SK-N-SH treated with all-trans-retinoic acid at 6 μM for 48 hours (cell line): Measurements from ENCODE around the gene SMOC2.

Experiments
- ATAC-seq: fragments of 200-7000 bp; cut with Tn5 transposase; 3 replicates; pipeline ENCODE4 v1.9.1; 2020; ENCODE audit warnings: mild to moderate bottlenecking, moderate library complexity
- ARNTL ChIP-seq: fragments of 450-650 bp; formaldehyde crosslinking; IDR thresholded peaks from 2 replicates; pipeline ENCODE4 v1.5.0; 2020; ENCODE audit warnings: low read depth, mild to moderate bottlenecking, moderate library complexity, borderline replicate concordance
- BACH2 ChIP-seq: fragments of 250-450 bp; sonication (Bioruptor Pico); IDR thresholded peaks from 2 replicates; pipeline ENCODE4 v1.9.0; 2021; ENCODE audit warnings: mild to moderate bottlenecking, borderline replicate concordance
- CSDC2 ChIP-seq: fragments of 250-450 bp; sonication (Bioruptor Pico); IDR thresholded peaks from 2 replicates; pipeline ENCODE4 v1.5.0; 2020; ENCODE audit warnings: mild to moderate bottlenecking, moderate library complexity
- ESRRG ChIP-seq: fragments of 250-450 bp; sonication (Bioruptor Pico); IDR thresholded peaks from 2 replicates; pipeline ENCODE4 v1.6.1; 2021; ENCODE audit warnings: mild to moderate bottlenecking
- GLIS3 ChIP-seq: fragments of 250-450 bp; sonication (Bioruptor Pico); IDR thresholded peaks from 2 replicates; pipeline ENCODE4 v1.5.0; 2020; ENCODE audit warnings: mild to moderate bottlenecking, moderate library complexity
- ISL1 ChIP-seq: fragments of 250-450 bp; sonication (Bioruptor Pico); IDR thresholded peaks from 2 replicates; pipeline ENCODE4 v2.1.2; 2022; ENCODE audit warnings: mild to moderate bottlenecking, moderate library complexity
- OSR1 ChIP-seq: fragments of 250-450 bp; sonication (Bioruptor Pico); IDR thresholded peaks from 2 replicates; pipeline ENCODE4 v1.8.0; 2022; ENCODE audit warnings: moderate library complexity, mild to moderate bottlenecking, inconsistent platforms
- PATZ1 ChIP-seq: fragments of 250-450 bp; sonication (Bioruptor Pico); IDR thresholded peaks from 2 replicates; pipeline ENCODE4 v1.8.0; 2020; ENCODE audit warnings: mild to moderate bottlenecking, moderate library complexity, borderline replicate concordance
- PPARA ChIP-seq: fragments of 250-450 bp; sonication (Bioruptor Pico); IDR thresholded peaks from 2 replicates; pipeline ENCODE4 v1.5.0; 2020; ENCODE audit warnings: mild to moderate bottlenecking, borderline replicate concordance
- RARB ChIP-seq: fragments of 250-450 bp; sonication (Bioruptor Pico); IDR thresholded peaks from 2 replicates; pipeline ENCODE4 v1.8.0; 2021; ENCODE audit warnings: mild to moderate bottlenecking, moderate library complexity
- SNAI2 ChIP-seq: fragments of 250-450 bp; sonication (Bioruptor Pico); IDR thresholded peaks from 2 replicates; pipeline ENCODE4 v1.5.0; 2020; ENCODE audit warnings: mild to moderate bottlenecking, moderate library complexity
- TCF4 ChIP-seq: fragments of 250-450 bp; sonication (Bioruptor Pico); IDR thresholded peaks from 2 replicates; pipeline ENCODE4 v1.8.0; 2021; ENCODE audit warnings: mild to moderate bottlenecking, moderate library complexity, borderline replicate concordance
- TOX ChIP-seq: fragments of 250-450 bp; sonication (Bioruptor Pico); IDR thresholded peaks from 2 replicates; pipeline ENCODE4 v1.8.0; 2021; ENCODE audit warnings: mild to moderate bottlenecking, moderate library complexity, borderline replicate concordance
- ZC3H10 ChIP-seq: fragments of 250-450 bp; sonication (Bioruptor Pico); IDR thresholded peaks from 2 replicates; pipeline ENCODE4 v1.5.1; 2021; ENCODE audit warnings: mild to moderate bottlenecking, moderate library complexity
- ZFP3 ChIP-seq: fragments of 250-450 bp; sonication (Bioruptor Pico); IDR thresholded peaks from 2 replicates; pipeline ENCODE4 v1.5.0; 2020; ENCODE audit warnings: mild to moderate bottlenecking, moderate library complexity
- ZFP30 ChIP-seq: fragments of 450-650 bp; formaldehyde crosslinking; IDR thresholded peaks from 2 replicates; pipeline ENCODE4 v1.5.0; 2022; ENCODE audit warnings: mild to moderate bottlenecking, moderate library complexity
- ZNF565 ChIP-seq: fragments of 450-650 bp; formaldehyde crosslinking; conservative IDR thresholded peaks from 2 replicates; pipeline ENCODE4 v1.5.0; 2020; ENCODE audit warnings: low read depth, mild to moderate bottlenecking, moderate library complexity
- ZNF70 ChIP-seq: fragments of 450-650 bp; formaldehyde crosslinking; IDR thresholded peaks from 2 replicates; pipeline ENCODE4 v1.5.0; 2020; ENCODE audit warnings: mild to moderate bottlenecking, moderate library complexity
- ZNF8 ChIP-seq: fragments of 450-650 bp; formaldehyde crosslinking; IDR thresholded peaks from 2 replicates; pipeline ENCODE4 v1.5.0; 2020; ENCODE audit warnings: mild to moderate bottlenecking, moderate library complexity
- TF ChIP-seq, protein P1 (sequence below): fragments of 250-450 bp; sonication (Bioruptor Pico); IDR thresholded peaks from 2 replicates; pipeline ENCODE4 v1.5.1; 2021; ENCODE audit warnings: mild to moderate bottlenecking, moderate library complexity
- TF ChIP-seq, protein P2 (sequence below): fragments of 250-450 bp; sonication (Bioruptor Pico); IDR thresholded peaks from 2 replicates; pipeline ENCODE4 v1.5.1; 2020; ENCODE audit warnings: low read depth, mild to moderate bottlenecking, moderate library complexity
- TF ChIP-seq, protein P3 (sequence below): fragments of 250-450 bp; sonication (Bioruptor Pico); IDR thresholded peaks from 2 replicates; pipeline ENCODE4 v1.5.0; 2020; ENCODE audit warnings: mild to moderate bottlenecking, moderate library complexity
- TF ChIP-seq, protein P4 (sequence below): fragments of 250-450 bp; sonication (Bioruptor Pico); IDR thresholded peaks from 2 replicates; pipeline ENCODE4 v1.8.0; 2021; ENCODE audit warnings: low read depth, mild to moderate bottlenecking, moderate library complexity, borderline replicate concordance

Gene SMOC2

DNA sequence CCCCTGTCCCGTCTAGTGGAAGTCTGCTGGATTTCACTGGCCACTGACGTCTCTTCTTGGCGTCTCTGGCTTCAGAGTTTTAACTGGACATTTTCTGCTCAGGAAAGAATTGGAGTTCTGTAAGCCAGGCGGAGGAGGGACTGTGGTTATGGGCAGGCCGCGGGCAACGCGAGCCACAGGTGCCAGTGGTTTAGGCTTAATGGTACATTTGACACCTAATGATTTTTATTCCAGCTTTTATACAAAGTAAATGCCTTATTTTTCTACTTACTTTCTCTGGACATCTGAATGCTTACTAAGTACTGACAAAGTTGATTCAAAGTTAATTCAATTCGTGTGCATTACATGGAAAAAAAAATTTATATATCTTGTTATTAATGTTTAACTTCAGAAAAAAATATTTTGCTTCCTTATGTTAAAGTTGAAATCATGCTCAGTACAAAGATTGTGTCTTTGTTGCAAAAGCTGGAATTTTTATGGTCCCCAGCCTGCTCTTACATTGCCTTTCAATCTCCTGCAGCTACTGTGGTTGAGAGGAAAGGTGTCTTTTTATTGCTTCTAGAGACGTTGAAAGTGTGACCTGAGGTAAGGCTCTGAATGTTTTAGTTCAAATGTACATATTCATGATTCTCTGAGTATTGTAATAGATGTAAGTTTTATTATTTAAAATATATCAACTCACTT lies 231.0 kb downstream of the SMOC2 start:
- no peak for ATAC-seq
- no peak for TF ChIP-seq OSR1 (CRISPR knock-in tag)
- TF ChIP-seq ZNF8 (CRISPR knock-in tag): no peak
- TF ChIP-seq SNAI2 (CRISPR knock-in tag): no peak
- TF ChIP-seq, protein P1, sequence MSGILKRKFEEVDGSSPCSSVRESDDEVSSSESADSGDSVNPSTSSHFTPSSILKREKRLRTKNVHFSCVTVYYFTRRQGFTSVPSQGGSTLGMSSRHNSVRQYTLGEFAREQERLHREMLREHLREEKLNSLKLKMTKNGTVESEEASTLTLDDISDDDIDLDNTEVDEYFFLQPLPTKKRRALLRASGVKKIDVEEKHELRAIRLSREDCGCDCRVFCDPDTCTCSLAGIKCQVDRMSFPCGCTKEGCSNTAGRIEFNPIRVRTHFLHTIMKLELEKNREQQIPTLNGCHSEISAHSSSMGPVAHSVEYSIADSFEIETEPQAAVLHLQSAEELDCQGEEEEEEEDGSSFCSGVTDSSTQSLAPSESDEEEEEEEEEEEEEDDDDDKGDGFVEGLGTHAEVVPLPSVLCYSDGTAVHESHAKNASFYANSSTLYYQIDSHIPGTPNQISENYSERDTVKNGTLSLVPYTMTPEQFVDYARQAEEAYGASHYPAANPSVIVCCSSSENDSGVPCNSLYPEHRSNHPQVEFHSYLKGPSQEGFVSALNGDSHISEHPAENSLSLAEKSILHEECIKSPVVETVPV (CRISPR knock-in tag): no peak
- no peak for TF ChIP-seq PATZ1 (CRISPR knock-in tag)
- TF ChIP-seq, protein P2, sequence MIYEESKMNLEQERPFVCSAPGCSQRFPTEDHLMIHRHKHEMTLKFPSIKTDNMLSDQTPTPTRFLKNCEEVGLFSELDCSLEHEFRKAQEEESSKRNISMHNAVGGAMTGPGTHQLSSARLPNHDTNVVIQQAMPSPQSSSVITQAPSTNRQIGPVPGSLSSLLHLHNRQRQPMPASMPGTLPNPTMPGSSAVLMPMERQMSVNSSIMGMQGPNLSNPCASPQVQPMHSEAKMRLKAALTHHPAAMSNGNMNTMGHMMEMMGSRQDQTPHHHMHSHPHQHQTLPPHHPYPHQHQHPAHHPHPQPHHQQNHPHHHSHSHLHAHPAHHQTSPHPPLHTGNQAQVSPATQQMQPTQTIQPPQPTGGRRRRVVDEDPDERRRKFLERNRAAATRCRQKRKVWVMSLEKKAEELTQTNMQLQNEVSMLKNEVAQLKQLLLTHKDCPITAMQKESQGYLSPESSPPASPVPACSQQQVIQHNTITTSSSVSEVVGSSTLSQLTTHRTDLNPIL (CRISPR knock-in tag): no peak
- TF ChIP-seq ARNTL: no peak
- TF ChIP-seq, protein P3, sequence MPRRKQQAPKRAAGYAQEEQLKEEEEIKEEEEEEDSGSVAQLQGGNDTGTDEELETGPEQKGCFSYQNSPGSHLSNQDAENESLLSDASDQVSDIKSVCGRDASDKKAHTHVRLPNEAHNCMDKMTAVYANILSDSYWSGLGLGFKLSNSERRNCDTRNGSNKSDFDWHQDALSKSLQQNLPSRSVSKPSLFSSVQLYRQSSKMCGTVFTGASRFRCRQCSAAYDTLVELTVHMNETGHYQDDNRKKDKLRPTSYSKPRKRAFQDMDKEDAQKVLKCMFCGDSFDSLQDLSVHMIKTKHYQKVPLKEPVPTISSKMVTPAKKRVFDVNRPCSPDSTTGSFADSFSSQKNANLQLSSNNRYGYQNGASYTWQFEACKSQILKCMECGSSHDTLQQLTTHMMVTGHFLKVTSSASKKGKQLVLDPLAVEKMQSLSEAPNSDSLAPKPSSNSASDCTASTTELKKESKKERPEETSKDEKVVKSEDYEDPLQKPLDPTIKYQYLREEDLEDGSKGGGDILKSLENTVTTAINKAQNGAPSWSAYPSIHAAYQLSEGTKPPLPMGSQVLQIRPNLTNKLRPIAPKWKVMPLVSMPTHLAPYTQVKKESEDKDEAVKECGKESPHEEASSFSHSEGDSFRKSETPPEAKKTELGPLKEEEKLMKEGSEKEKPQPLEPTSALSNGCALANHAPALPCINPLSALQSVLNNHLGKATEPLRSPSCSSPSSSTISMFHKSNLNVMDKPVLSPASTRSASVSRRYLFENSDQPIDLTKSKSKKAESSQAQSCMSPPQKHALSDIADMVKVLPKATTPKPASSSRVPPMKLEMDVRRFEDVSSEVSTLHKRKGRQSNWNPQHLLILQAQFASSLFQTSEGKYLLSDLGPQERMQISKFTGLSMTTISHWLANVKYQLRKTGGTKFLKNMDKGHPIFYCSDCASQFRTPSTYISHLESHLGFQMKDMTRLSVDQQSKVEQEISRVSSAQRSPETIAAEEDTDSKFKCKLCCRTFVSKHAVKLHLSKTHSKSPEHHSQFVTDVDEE (CRISPR knock-in tag): no peak
- TF ChIP-seq ISL1: no peak
- TF ChIP-seq PPARA: no peak
- TF ChIP-seq CSDC2 (CRISPR knock-in tag): no peak
- no peak for TF ChIP-seq ZFP30
- TF ChIP-seq ZFP3 (CRISPR knock-in tag): no peak
- TF ChIP-seq ZNF70 (CRISPR knock-in tag): no peak
- no peak for TF ChIP-seq ZNF565 (CRISPR knock-in tag)
- TF ChIP-seq TOX (CRISPR knock-in tag): no peak
- TF ChIP-seq TCF4 (CRISPR knock-in tag): no peak
- TF ChIP-seq GLIS3 (CRISPR knock-in tag): no peak
- TF ChIP-seq, protein P4, sequence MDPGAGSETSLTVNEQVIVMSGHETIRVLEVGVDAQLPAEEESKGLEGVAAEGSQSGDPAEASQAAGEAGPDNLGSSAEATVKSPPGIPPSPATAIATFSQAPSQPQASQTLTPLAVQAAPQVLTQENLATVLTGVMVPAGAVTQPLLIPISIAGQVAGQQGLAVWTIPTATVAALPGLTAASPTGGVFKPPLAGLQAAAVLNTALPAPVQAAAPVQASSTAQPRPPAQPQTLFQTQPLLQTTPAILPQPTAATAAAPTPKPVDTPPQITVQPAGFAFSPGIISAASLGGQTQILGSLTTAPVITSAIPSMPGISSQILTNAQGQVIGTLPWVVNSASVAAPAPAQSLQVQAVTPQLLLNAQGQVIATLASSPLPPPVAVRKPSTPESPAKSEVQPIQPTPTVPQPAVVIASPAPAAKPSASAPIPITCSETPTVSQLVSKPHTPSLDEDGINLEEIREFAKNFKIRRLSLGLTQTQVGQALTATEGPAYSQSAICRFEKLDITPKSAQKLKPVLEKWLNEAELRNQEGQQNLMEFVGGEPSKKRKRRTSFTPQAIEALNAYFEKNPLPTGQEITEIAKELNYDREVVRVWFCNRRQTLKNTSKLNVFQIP (CRISPR knock-in tag): no peak
- TF ChIP-seq RARB (CRISPR knock-in tag): no peak

GRCh38 chr6:168674595-168674994 lies 233.6 kb downstream of the SMOC2 start:
- no peak for ATAC-seq
- TF ChIP-seq PPARA (no peak), ARNTL (no peak), ZFP30 (no peak), ZNF70 (CRISPR knock-in tag) (no peak), ZNF8 (CRISPR knock-in tag) (no peak), RARB (CRISPR knock-in tag) (no peak), ISL1 (no peak), BACH2 (CRISPR knock-in tag) (no peak), TOX (CRISPR knock-in tag) (no peak), TCF4 (CRISPR knock-in tag) (no peak), ZNF565 (CRISPR knock-in tag) (no peak), ZFP3 (CRISPR knock-in tag) (no peak), ESRRG (CRISPR knock-in tag) (no peak), OSR1 (CRISPR knock-in tag) (no peak), ZC3H10 (CRISPR knock-in tag) (no peak)
- TF ChIP-seq, protein P2 (CRISPR knock-in tag): no peak
- TF ChIP-seq, protein P1 (CRISPR knock-in tag): no peak
- TF ChIP-seq, protein P3 (CRISPR knock-in tag): no peak
